ENCODE measurements around the gene MAPK6. TPM values are rescaled to one million over a fixed set of nuclear protein-coding genes. Genes with fewer than 3 reads are reported as not detected.

MAPK6 gene
- total RNA-seq, 2 donors from 2014 or later: 21.7 to 22.8 TPM

DNA sequence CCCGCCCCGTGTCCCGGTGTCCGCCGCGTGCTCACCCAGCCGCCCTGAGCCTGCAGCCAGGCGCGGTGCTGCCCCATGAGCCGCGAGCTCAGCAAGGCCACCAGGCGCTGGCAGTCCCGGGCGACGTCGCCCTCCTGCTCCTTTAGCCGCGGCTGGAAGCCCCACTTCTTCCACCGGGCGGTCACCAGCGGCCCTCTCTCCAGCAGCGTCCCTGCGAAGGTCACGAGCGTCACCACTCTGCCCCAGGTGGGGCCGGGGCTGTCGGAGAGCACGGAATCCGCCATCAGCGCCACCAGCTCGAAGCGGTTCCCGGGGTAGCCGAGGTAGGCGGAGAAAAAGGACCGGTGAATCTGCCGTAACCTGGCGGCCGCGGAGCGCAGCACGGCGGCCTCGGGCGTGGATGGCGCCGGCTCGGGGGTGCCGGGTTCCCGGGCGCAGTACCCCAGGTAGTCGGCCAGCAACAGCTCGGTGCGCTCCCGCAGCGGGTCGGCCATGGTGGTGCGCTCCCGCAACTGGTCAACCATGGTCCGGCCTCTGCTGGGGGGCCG is 93.3 kb downstream of the MAPK6 start:
- Mint-ChIP-seq H3K36me3 (ENCODE audit: insufficient read depth in 2 of 2) (no peaks in the 10 kb centered on the region), H3K4me3 (peak overlapping the region; percentile 79 to 81), H3K9me3 (no peaks in the 10 kb centered on the region), H3K27me3 (ENCODE audit: low read depth) (peaks cover 24% of the 10 kb centered on the region), H3K4me1 (ENCODE audit: low read depth) (no peaks in the 10 kb centered on the region), H3K27ac (no peak overlapping the region)
- peak; percentile 45 to 47 for DNase-seq
- ATAC-seq (replicated peaks in 1 of 2): peak; percentile 80 to 85

DNA sequence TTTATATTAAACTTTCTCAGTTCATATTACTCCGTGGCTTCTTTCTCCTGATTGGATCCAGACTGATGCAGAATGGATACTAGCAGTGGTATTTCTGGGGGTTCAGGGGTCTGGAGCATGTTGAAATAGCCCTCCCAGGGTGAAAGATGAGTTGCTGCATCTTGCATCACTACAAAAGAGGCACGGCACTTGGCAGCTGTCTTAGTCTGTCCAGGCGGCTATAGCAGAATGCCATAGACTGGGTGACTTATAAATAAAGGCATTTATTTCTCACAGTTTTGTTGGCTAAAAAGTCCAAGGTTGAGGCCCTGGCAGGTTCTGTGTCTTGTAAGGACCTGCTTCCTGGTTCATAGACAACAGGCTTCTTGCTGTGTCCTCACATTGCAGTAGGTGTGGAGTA is 94.2 kb downstream of the MAPK6 start:
- no peak overlapping the region for H3K27ac Mint-ChIP-seq
- H3K4me3 Mint-ChIP-seq: peak overlapping the region; percentile 47 to 52
- DNase-seq (no peak), ATAC-seq (replicated peaks in 1 of 2) (no peak)
- H3K36me3 Mint-ChIP-seq (ENCODE audit: insufficient read depth in 2 of 2): no peaks in the 10 kb centered on the region
- no peaks in the 10 kb centered on the region for H3K9me3 Mint-ChIP-seq
- H3K4me1 Mint-ChIP-seq (ENCODE audit: low read depth): no peaks in the 10 kb centered on the region
- peaks cover 24% of the 10 kb centered on the region for H3K27me3 Mint-ChIP-seq (ENCODE audit: low read depth)

DNA sequence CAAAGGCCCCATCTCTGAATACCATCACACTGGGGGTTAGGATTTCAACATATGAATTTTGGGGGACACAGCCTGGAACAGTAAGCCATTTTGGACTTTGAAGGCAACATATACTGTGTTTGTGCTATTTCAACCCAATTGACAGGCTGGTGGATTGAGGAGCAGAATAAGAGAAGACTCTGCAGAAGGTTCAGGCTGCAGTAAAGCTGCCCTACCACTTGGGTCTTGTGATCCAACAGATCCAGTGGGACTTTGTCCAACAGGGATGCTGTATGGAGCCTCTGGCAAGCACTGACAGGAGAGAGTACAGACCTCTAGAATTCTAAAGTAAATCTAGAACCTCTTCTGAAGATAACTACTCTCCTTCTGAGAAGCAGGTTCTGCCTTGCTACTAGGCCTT is 94.7 kb downstream of the MAPK6 start:
- ATAC-seq (replicated peaks in 1 of 2): no peak
- Mint-ChIP-seq H3K27me3 (ENCODE audit: low read depth) (peaks cover 21% of the 10 kb centered on the region), H3K27ac (no peak overlapping the region), H3K9me3 (no peaks in the 10 kb centered on the region), H3K4me3 (no peak overlapping the region), H3K36me3 (ENCODE audit: insufficient read depth in 2 of 2) (no peaks in the 10 kb centered on the region), H3K4me1 (ENCODE audit: low read depth) (no peaks in the 10 kb centered on the region)
- DNase-seq: no peak

DNA sequence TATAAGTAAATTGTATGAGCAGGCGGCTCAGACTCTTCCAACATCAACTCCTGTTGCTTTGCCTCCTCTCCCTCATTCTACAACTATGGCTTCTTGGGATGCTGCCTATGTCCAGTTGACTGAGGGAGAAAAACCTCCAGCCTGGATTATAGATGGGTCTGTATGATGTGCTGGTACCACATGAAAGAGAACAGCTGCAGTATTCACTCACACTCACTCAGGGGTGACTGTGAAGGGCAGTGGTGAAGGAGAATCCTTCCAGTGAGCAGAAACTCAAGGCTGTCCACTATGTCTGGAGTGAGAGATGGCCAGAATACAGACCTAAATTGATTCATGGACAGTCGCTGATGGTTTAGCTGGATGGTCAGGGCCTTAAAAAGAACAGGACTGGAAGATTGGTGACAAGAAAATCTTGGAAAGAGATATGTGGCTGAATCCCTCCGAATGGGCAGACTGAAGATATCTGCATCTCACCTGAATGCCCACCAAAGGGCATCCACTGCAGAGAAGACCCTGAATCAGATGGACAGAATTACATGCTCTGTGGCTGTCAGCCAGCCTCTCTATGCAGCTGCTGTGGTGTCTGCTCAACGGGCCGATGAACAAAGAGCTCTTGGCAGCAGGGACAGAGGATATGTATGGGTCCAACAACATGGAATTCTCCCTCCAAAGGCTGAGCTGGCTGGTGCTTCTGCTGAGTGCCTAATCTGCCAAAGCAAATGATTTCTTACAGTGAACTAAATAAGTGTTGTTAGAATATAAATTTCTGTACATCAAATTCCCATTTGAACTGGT is 95.4 kb downstream of the MAPK6 start:
- H3K27ac Mint-ChIP-seq: no peak overlapping the region

DNA sequence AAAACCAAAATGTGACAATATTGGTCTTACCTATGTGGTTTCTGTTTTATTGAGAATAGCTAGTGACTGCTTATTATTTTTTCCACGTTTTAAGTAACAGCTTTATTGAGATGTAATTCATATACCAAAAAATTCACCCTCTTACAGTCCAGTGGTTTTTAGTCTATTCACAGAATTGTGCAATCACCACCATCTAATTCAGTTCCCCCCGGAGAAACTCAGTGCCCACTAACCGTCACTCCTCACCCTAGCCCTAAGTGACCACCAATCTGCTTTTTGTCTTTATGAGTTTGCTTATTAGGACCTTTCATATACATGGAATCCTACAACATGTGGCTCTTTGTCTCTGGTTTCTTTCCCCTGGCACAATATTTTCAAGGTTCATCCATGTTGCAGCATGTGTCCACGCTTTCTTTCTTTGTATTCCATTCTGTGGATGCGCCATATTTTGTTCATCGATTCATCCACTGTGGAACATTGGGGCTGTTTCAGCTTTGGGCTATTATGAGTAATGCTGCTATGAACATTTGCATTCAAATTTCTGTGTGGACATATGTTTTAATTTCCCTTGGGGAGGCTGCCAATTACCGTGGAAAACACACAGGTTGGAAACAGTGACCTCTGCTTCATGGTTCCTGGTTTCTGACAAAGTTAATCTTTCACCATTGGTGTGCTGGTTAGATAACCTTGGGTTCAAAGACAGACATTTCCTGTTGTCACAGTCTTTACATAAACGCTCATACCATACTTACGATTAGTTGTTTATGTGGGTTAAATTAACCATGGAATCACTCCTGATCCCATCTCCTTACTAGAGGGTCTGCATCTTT is 96.8 kb downstream of the MAPK6 start:
- Mint-ChIP-seq H3K4me3 (no peak overlapping the region), H3K4me1 (ENCODE audit: low read depth) (no peaks in the 10 kb centered on the region), H3K27me3 (ENCODE audit: low read depth) (peaks cover 8% of the 10 kb centered on the region), H3K27ac (no peak overlapping the region), H3K36me3 (ENCODE audit: insufficient read depth in 2 of 2) (no peaks in the 10 kb centered on the region), H3K9me3 (no peaks in the 10 kb centered on the region)
- ATAC-seq (replicated peaks in 1 of 2): no peak
- DNase-seq: no peak

More for the DNA sequence above, 95.4 kb downstream of the MAPK6 start:
- Mint-ChIP-seq H3K27me3 (ENCODE audit: low read depth) (peaks cover 17% of the 10 kb centered on the region), H3K9me3 (no peaks in the 10 kb centered on the region), H3K36me3 (ENCODE audit: insufficient read depth in 2 of 2) (no peaks in the 10 kb centered on the region), H3K4me3 (no peak overlapping the region), H3K4me1 (ENCODE audit: low read depth) (no peaks in the 10 kb centered on the region)
- DNase-seq (no peak), ATAC-seq (replicated peaks in 1 of 2) (no peak)

Other genes with a start within 250 kb of the MAPK6 start
- gene TMOD3, start 189.6 kb upstream of the MAPK6 start, total RNA-seq: 10 to 100 TPM; 48.6 to 55.1 TPM
- 10 to 100 TPM; 21.4 to 22.7 TPM for gene LEO1, start 47.4 kb upstream of the MAPK6 start, total RNA-seq
- under 1 TPM in 1 of 2 donors, not detected in 1; 0.31 TPM for gene BCL2L10, start 93.6 kb downstream of the MAPK6 start, total RNA-seq
- gene GNB5, start 172.2 kb downstream of the MAPK6 start, total RNA-seq: 10 to 100 TPM; 26.8 to 38.8 TPM

All from activated T-cell treated with anti-CD3 and anti-CD28 coated beads, Interleukin-2, amount 50 U/mL, for 72 hours (primary cell).